ENCODE results near the gene RPS6KA5.
"Not testable (repeated sequence)": the region's sequence is repeated elsewhere in the genome, so short reads cannot be mapped to it uniquely, and the experiment has no call there.

RPS6KA5 gene

DNA sequence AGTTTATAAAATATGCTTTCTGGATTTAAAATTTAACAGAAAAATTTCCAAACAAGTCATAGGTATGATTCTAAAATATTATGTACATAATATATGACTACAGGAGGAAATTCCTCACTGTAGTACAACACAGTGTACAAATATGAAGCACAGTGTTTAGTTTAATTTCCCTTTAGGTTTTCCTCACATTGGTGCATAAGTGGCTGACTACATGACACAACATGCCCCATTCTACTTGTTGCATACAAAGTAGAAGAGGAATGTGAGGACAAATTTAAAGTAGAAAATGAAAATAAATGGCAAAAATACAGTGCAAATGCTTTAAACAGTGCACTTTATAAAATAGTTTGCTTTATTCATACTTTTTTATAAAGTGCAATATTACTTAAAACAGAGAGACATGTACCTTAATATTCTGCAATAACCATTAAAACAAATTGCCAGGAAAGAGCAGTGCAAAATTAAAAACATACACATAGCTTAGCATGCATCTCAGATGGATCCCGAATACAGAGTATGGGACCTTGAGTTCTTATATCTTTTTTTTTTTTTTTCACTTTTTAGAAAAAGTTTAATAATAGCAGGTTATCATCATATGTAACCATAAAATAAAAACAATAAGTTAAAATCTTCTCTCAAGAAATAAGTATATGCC is 189.4 kb downstream of the RPS6KA5 start:
- DNase-seq (ENCODE audit: low spot score), result no peak

DNA sequence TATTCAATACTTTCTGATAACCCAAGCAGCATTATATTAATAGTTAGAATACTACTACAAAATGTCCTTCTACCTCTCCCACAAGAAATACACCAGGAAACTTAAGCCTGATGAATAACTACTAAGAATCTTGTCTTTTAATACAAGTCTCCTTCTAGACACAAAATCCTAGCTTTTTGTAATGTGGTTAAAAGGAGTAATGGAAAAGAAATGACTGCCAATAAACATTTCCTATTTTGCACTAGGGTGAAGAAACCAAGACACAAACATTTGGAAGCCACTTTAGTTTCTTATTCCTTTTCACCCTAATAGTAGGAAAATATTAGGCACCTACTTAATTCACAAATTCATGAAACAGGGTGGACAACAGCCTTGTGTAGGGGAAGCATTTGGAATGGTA is 192.9 kb downstream of the RPS6KA5 start:
- no peak for DNase-seq (ENCODE audit: low spot score)

DNA sequence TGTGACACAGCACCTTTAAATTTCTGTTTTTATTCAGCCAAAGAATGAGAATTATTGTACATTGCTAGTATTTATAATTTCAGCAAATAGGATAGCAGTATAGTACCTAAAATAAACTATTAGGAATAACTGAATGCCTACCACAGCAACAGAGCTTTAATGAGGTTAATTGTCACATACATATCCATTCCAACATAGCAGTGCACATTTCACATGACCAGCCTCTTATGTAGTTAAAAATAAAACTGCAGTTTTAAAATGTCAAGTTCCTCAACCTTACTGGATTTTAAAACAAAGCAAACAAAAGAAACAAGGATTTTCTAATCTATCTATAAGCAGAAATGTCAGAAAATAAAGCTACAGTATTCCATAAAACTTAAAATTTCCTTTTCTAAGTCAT is 193.6 kb downstream of the RPS6KA5 start:
- no peak for DNase-seq (ENCODE audit: low spot score)

DNA sequence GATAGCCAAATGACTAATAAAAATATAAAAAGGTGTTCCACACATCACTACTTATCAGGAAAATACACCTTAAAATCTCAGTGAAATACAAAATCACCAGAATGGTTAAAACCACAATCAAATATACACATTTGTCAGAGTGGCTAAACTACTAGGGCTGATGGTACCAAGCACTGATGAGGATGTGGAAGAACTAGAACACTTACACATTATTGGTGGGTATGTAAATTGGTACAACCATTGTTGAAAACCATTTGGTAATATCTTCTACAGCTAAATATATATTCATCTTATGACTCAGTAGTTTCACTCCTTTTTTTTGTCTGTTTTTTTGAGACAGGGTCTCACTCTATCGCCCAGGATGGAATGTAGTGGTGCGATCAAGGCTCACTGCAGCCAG is 195.7 kb downstream of the RPS6KA5 start:
- no peak for DNase-seq (ENCODE audit: low spot score)

DNA sequence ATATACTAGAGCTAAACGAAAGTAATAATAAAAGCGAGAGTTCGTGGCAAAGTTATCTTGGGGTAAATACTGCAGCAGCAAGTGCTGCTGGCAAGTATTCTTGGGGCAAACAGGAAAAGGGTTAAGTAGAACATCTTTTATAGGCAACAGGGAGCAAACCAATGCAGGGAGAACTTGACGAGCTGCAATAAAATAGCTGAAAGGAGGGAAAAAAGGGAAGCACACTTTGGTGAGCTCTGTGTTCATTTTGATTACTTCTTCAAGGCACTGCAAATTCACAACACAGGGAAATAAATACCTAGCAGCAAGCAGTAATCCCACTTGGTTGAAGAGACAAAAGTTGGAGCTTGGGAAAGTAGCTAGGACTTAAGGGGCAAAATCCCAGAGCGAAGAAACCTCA is 201.9 kb downstream of the RPS6KA5 start:
- no peak for DNase-seq (ENCODE audit: low spot score)

DNA sequence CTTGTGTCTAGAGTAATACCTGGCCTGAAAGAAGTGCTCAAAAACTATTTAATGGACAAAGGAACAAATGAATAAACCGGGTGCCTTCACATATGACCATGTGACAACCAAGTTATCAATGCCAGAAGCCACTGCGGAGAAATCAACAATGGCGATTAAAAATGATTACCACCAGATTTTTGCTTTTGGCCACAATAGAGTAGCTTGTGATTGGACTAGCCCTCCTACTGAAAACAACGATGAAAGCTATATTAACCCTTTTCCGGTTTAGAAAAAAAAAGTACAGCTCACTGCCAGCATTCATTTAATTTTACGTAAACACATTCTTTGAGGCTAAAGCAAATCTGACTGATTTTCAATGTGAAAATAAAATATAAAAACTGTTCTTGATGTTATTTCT is 202.6 kb downstream of the RPS6KA5 start:
- no peak for DNase-seq (ENCODE audit: low spot score)

DNA sequence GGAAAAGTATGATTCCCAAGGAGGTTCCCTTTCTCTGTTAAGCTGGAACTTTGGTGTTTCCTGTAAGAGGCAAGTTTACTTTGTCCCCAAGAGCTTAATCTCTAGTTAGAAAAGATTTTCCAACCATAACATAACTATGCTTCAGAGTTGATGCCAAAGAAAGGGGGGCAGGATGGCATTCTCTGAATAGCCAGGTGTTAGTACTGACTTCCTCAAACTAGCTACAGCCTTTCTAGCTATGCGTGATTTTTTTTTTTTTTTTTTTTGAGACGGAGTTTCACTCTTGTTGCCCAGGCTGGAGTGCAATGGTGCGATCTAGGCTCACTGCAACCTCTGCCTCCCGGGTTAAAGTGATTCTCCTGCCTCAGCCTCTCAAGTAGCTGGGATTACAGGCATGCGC is 204.3 kb downstream of the RPS6KA5 start:
- DNase-seq (ENCODE audit: low spot score), result not testable (repeated sequence)

DNA sequence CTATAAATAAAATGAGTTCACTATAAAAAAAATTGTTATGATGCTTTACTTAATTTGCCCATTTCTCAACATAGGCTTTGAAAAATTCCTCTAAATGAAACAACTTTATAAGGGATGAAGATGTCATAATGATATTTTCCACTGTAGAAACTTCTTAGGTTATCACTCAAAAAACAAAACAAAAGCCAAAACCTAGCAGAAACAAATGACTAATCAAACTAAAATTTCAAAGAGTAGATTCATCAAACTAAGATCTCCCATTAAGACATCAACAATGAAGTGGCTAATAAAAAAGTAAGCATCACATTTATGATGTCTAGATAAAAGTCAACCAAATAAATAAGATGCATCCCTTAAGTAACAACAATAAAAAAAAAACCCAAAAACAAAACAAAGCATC is 207.3 kb downstream of the RPS6KA5 start:
- no peak for DNase-seq (ENCODE audit: low spot score)

DNA sequence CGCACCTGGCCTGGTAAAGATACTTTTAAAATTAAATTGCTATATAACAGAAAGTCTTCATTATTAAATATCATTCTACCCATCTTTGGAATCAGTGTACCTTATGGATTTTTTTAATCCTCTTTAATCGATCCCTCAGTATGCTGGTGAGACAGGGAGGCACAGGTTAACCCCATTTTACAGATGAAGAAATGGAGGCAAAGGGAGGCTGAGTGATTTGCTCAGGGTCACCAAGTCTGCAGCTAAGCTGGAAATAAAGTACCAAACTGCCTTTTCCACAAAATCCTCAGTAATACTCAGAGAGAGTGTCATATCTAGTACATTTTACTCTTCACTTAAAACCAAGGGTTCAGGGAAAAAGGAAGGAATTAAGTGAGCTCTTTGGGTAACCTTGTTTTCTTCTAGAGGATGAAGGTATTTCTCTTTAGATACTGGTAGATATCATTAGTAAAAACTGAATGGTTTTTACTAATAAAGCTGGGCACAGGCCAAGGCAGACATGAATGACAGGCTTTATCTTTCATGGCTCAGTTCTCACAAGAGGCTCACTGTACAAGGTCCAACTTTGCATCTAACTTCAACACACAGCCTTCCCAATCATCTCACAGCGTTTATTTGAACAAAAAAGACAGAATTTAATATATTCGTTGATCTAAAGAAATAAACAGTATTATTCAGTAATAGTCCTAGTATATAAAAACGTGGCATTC is 209.0 kb downstream of the RPS6KA5 start:
- no peak for DNase-seq (ENCODE audit: low spot score)

DNA sequence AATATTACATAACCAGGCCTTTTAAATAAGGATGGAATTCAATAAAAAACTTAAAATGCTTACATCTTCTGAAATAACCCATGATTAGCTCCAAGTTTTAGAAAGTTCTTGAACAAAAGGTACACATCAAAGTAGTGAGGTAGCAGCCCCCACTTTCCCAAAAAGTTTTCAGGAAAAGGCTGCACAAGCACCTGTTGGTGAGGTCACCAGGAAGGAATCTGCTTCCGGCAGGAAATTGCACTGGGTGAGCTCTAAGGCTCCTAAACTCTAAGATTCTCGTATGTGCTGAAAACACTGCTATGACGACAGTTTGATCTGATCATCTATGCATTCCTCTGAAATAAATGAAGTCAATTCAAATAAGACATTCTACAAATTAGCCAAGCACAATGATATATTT is 210.0 kb downstream of the RPS6KA5 start:
- DNase-seq (ENCODE audit: low spot score), result no peak

DNA sequence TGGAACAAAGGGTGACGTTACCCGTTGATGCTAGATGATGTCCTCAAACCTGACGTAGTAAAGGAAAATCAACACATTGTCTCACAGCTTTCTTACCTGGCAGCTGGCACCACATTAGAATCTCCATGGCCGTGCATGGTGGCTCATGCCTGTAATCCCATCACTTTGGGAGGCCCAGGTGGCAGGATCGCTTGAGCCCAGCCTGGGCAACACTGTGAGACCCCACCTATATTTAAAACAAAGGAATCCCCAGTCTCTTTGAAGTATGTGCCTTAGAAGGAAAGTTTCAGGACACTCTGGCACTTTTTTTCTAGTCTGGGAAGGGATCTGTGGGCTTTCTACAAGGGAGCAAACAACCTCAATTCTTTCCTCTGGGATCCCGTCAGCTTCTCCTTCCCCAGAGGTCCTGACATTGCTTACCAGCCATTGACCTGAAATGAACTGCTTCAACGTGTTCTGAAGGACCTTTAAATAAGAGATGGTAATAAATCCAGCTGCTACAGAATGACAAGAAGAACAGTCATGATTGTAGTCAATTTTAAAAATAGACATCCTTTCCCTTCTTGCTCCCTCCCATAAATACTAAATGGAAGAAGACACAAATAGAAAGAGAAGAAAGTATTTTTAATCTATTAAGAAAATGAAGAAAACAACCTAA is 210.5 kb downstream of the RPS6KA5 start:
- DNase-seq (ENCODE audit: low spot score), result no peak

DNA sequence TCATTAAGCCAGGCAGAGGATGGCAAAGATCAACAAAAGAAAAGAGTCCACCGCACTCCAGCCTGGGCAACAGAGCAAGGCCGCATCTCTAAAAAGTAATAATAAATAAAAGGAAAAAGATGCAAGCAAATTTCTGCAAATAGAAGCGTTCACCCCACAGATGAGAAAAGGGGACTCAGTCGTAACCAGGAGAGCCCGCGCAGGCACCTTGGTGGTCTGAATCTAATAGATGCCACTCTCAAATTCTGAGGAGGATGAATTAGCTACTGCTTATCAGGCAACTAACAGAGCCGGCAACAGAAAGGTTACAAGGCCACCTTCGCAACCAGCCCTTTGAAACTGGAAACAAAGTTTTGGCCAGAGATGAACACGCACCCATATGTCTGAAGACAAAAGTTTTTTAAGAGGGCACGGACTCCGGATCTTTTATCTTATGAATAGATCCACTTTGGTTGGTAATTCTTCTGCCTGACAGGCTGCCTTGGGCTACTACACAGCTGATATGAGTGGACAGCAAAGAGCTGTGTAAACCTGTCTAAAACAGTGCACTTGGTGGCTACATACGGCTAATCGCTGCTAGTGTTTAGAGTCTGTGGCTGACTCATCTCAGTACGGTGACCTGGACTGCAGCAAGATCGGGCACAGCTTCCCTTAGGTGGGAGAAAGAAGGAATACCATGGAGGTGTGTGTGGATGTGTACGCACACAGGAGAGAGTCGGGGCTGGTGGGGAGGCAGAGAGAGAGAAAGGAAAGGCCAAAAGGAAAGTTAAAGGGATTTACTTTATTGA is 211.3 kb downstream of the RPS6KA5 start:
- no peak for DNase-seq (ENCODE audit: low spot score)

DNA sequence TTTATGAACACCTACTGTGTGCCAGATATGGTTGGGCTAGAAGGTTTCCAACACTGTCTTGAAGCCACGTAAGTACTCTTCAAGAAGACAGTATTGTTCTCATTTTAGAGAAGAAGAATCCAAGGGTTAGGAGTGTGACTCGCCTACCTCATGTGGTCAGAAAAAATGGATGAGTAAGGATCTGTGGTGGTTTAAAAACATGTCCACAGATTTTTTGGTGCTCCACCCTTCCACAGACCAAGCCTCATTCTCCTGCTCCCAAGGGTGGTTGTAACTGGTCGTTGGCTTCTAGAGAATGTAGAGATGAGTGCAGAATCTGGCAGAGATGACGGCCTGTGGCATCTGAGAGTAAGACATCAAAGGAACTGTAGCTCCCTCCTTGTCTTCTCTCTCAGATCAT is 213.9 kb downstream of the RPS6KA5 start:
- DNase-seq (ENCODE audit: low spot score), result no peak

DNA sequence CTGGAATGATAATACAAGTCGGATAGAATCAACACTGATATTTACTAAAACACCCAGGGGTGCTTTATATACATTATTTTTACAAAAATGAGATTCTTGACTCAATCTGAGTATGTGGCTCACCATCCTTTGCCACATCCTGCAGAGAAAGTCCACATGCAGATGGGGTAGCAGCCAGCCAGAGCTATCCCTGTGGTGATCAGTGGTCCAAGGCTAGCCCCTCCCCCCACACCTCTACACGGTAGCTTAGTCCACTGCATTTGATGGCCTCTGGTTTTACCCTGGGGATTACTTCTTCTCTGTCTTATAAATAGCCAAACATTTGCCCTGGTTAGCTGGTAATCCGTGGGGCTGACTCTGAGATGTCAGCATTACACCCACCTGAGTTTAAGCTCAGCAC is 216.1 kb downstream of the RPS6KA5 start:
- no peak for DNase-seq (ENCODE audit: low spot score)

DNA sequence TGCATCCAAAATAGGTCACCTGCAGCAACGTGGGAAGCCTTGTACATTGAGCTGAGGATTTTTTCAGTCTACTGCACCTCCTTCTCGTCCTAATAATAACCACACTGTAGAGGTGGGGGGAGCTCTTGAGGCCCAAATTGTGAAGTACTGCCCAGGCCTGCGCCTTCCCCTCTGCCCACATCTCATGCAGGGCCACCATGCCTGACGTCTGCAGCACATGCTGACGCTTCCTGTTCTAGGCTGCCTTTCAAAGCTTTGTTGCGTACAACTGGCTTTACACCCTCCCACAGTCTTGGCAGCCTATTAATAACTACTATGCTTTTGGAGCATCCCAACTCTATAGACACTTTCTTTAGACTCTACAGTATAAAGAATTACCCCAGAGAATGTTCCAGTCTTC is 217.7 kb downstream of the RPS6KA5 start:
- no peak for DNase-seq (ENCODE audit: low spot score)

DNA sequence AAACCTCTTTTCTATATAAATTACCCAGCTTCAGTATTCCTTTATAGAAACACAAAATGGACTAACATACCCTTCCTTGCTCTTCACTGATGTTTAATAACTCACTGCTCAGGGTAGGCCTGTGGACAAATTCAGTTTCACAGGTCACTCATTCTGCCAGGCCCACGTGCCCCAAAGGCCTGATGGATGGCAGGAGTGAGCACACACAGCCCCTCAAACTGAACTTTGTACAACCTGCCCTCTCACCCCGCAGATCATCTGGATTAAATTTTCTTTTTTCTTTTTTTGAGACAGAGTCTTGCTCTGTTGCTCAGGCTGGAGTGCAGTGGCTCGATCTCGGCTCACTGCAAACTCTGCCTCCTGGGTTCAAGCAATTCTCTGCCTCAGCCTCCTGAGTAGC is 219.8 kb downstream of the RPS6KA5 start:
- DNase-seq (ENCODE audit: low spot score), result not testable (repeated sequence)

DNA sequence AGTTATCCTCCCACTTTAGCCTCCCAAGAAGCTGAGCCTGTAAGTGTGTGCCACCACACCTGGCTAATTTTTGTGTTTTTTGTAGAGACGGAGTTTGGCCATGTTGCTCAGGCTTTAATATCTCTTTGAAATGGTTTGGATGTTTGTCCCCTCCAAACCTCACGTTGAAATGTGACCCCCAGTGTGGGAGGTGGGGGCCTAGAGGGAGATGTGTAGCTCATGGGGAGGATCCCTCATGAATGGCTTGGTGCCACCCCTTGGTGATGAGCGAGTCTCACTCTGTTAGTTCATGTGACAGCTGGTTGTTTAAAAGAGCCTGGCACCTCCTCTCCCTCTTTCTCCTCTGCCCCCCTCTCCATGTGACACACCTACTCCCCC is 220.6 kb downstream of the RPS6KA5 start:
- DNase-seq (ENCODE audit: low spot score), result no peak

DNA sequence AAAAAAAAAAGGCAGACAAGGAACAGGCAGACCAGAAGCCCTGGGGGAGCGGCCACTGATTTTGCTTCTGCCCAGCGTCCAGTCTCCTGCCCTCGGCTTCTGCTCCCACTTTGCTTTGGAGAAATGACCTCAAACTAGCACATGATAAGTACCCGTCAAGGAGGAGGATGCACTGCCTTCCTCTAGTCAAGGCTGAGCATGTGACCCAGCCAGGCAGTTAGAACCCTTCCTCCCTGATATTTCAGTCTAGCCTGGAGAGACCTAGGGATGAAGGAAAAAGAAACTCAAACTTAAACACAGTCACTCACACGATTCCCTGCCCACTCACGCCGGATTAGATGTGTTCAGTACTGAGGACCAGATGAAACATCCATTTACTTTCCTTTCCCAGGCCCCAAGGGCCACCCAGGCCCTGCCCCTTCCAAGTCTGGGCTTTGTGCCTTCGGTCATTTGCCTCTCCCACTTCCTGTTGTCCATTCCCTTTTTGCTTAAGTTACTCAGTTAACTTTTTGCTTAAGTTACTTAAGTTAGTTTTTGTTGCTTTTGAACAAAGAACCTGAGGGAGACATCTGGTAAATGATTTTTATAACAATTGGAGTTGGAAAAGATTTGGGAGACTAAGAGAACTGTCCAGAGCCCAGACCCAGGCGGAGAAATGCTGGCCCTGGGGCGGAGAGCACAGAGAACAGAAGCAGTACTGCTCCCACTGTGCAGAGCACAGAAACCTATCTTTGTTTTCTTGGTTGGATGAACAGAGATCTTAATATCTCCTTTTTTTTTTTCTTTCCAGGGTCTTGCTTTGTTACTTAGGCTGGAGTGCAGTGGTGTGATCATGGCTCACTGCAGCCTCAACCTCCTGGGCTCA is 221.2 kb downstream of the RPS6KA5 start:
- peak; percentile 86 for DNase-seq (ENCODE audit: low spot score)

DNA sequence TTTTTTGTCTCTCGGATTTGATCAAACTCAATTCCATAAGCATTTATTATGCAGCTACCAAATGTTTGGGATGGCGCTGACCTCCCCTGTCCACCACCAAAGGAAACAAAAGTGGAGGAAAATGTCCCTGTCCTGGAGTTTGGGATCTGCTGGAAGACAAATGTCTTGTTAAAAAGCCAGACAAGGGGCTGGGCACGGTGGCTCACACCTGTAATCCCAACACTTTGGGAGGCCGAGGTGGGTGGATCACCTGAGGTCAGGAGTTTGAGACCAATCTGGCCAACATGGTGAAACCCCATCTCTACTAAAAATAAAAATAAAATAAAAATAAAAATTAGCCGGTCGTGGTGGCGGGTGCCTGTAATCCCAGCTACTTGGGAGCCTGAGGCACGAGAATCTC is 221.9 kb downstream of the RPS6KA5 start:
- not testable (repeated sequence) for DNase-seq (ENCODE audit: low spot score)

DNA sequence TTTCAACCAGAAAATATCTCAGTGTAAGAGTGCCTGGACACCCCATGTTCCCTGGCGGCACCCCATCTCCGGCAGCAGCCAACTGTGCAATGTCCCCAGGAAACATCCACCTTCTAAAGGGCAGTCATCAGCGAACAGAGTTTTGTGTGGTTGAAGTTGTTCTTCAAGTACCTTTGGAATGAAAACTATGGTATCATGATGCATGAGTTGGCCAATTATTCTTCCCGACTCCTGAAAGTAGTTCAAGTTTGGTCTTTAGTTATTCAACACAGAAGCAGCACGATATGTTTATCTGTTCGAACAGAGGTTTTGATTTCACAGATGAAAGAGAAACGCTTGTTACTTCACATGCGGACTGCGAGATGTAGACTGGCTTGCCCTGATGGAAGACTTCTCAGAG is 223.1 kb downstream of the RPS6KA5 start:
- DNase-seq (ENCODE audit: low spot score), result no peak

DNA sequence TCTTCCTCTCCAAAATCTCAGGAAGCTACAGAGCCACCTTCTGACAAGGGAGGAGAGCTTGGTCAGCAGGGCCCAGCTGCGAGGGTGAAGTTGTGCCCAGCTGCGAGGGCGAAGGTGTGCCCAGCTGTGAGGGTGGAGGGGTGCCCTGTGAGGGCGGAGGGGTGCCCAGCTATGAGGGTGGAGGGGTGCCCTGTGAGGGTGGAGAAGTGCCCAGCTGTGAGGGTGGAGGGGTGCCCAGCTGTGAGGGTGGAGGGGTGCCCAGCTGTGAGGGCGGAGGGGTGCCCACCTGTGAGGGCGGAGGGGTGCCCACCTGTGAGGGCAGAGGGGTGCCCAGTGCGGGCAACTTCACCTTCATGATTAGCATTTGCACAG is 223.8 kb downstream of the RPS6KA5 start:
- DNase-seq (ENCODE audit: low spot score), result no peak

DNA sequence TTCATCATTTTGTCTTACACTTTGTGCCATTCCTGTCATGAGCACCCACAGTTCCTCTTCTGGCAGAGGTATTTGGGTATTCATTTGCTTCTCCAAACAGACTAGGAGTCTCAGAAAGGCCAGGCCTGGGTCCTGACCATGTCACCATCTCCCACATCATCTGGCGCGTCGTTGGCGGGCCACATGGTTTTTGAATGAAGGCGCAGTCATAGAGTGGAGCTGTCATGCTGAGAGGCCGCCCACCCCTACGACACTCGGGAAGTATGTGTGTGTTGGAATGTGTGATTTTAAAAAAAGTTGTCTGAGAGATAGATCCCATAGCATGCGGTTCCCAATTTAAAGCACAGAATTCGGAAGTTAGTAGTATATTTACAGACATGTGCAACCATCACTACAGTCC is 228.6 kb downstream of the RPS6KA5 start:
- no peak for DNase-seq (ENCODE audit: low spot score)
